Kidney (tissue), 14 donors: Measurements from ENCODE around the gene P3H3. TPM values are rescaled to one million over a fixed set of nuclear protein-coding genes. Genes with fewer than 3 reads are reported as not detected.
A peak's percentile ranks its signal among the peaks of the same experiment; 100 is the strongest.

Experiments
- DNase-seq, 5 donors: peaks; one replicate each; pipeline ENCODE4 v3.0.0-alpha.2; 2013 to 2020
- FAIRE-seq: peaks from 2 replicates; lab custom pipeline; 2012; peaks lifted over from hg19 to GRCh38; lab: Jason Lieb, UNC
- H3K27ac ChIP-seq, 2 donors: one replicate each; pipeline ENCODE4 v1.7.0; 2013; ENCODE audit warnings: low read depth in 2 of 2, low read length in 2 of 2, inconsistent platforms in 1 of 2
- H3K27me3 ChIP-seq: one replicate; pipeline ENCODE4 v1.7.1; 2013; ENCODE audit warnings: low read length, inconsistent platforms; ENCODE audit not compliant: control insufficient read depth, insufficient read depth
- H3K36me3 ChIP-seq, 3 donors: one replicate each; pipeline versions ENCODE4 v1.7.0 to v1.7.1; 2013; ENCODE audit warnings: low read length in 3 of 3, control low read depth in 1 of 3, inconsistent platforms in 1 of 3; ENCODE audit not compliant: insufficient read depth in 3 of 3, control insufficient read depth in 2 of 3
- H3K4me1 ChIP-seq, 3 donors: one replicate each; pipeline versions ENCODE4 v1.7.0 to v1.7.1; 2013; ENCODE audit warnings: low read length in 3 of 3, inconsistent platforms in 1 of 3, low read depth in 1 of 3; ENCODE audit not compliant: control insufficient read depth in 2 of 3, insufficient read depth in 2 of 3
- H3K4me3 ChIP-seq, 3 donors: one replicate each; pipeline versions ENCODE4 v1.7.0 to v1.8.1; 2013; ENCODE audit warnings: low read length in 3 of 3, control low read depth in 1 of 3, inconsistent platforms in 1 of 3
- H3K9ac ChIP-seq, 3 donors: one replicate each; pipeline versions ENCODE4 v1.7.0 to v1.7.1; 2013; ENCODE audit warnings: low read length in 3 of 3, control low read depth in 1 of 3, inconsistent platforms in 1 of 3
- H3K9me3 ChIP-seq, 3 donors: one replicate each; pipeline versions ENCODE4 v1.7.0 to v1.7.1; 2013; ENCODE audit warnings: low read length in 3 of 3, control low read depth in 1 of 3, inconsistent platforms in 1 of 3; ENCODE audit not compliant: control insufficient read depth in 2 of 3, insufficient read depth in 1 of 3
- intact Hi-C: fragments of 100-400 bp; cut with DNase I; formaldehyde crosslinking; loops from one replicate; pipeline ENCODE4 v1.11.1; 2022
- polyA plus RNA-seq: library from polyadenylated mRNA; stranded (reverse); fragments of 350-450 nt; fragmentation: Illumina TruSeq; extraction: RNeasy Lipid Tissue Mini Kit (QIAGEN cat#74804); gene quantifications from one replicate; pipeline ENCODE4 v1.2.3, GENCODE V29; 2014; ENCODE audit warnings: low read depth, low replicate concordance; ENCODE audit not compliant: insufficient read depth
- total RNA-seq: library from RNA; stranded (reverse); fragmentation: NEBNext Ultra II Directional; extraction: Animal tissue kit (Norgen Biotek cat#: 25700); gene quantifications from one replicate; pipeline ENCODE4 v1.2.1, GENCODE V29; 2021
- TF ChIP-seq, protein P1 (sequence below): IDR thresholded peaks from 3 replicates; pipeline ENCODE4 v1.5.1; 2012; ENCODE audit warnings: mild to moderate bottlenecking, moderate library complexity, borderline replicate concordance; ENCODE audit not compliant: insufficient read depth; ENCODE audit errors: extremely low read depth
- donor health status: control.
- donor health status: control.
- donor health status: control.
- donor health status: control.
- donor health status: control.
- donor health status: DM: yes; HTN: yes; CAD: no.
- donor health status: Normal renal cell carcinoma (clear cell type).

Gene P3H3
- total and polyA plus RNA-seq, 2 donors from 2014 or later = 17.0 to 18.5 TPM

DNA sequence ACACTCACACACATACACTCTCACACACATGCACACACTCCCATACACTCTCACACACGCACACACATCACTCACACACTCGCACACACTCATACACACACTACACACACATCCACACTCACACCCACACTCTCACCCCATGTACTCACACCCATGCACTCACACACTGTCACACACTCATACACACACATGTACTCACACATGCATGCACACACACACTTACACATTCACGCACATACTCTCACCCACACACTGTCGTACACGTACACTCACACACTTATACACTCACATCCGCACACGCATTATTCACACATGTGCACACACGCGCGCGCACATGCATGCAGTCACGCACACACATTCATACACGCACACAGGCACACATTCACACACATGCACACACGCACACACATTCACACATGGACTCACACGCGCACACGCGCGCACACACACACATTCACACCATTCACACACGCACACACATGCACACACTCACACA lies 10.5 kb upstream of the P3H3 start:
- no peak overlapping the region for H3K27ac ChIP-seq
- peak overlapping the region in 1 of 3 donors; percentile 4 for H3K9ac ChIP-seq
- intact Hi-C loops = no loop called here
- H3K36me3 ChIP-seq = peaks cover 0 to 3% (median 0%) of the 10 kb centered on the region in 3 donors
- TF ChIP-seq, protein P1, sequence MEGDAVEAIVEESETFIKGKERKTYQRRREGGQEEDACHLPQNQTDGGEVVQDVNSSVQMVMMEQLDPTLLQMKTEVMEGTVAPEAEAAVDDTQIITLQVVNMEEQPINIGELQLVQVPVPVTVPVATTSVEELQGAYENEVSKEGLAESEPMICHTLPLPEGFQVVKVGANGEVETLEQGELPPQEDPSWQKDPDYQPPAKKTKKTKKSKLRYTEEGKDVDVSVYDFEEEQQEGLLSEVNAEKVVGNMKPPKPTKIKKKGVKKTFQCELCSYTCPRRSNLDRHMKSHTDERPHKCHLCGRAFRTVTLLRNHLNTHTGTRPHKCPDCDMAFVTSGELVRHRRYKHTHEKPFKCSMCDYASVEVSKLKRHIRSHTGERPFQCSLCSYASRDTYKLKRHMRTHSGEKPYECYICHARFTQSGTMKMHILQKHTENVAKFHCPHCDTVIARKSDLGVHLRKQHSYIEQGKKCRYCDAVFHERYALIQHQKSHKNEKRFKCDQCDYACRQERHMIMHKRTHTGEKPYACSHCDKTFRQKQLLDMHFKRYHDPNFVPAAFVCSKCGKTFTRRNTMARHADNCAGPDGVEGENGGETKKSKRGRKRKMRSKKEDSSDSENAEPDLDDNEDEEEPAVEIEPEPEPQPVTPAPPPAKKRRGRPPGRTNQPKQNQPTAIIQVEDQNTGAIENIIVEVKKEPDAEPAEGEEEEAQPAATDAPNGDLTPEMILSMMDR = no peak
- peaks cover 0 to 2% (median 0%) of the 10 kb centered on the region in 3 donors for H3K9me3 ChIP-seq
- FAIRE-seq (no peak), DNase-seq (no peak)
- peaks cover 0 to 12% (median 8%) of the 10 kb centered on the region in 3 donors for H3K4me1 ChIP-seq
- no peaks in the 10 kb centered on the region for H3K27me3 ChIP-seq
- H3K4me3 ChIP-seq = peak overlapping the region in 1 of 3 donors; percentile 13

DNA sequence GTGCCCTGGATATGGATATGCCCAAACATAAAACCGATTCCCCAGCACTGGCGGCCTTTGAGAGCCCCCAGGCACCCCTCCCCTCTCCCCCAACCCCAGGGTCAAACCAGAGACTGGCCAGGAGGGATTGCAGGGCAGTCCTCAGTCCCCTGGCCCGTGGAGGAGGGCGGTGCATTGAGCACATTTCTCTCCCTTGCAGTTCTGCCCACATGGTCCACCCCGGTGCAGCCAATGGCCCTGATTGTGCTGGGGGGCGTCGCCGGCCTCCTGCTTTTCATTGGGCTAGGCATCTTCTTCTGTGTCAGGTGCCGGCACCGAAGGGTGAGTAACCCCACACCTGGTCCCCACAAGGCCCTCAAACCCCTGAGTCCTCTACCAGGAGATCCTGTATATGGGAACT lies 10.0 kb upstream of the P3H3 start:
- Histone ChIP-seq H3K9ac (no peak overlapping the region), H3K36me3 (peaks cover 0 to 3% (median 0%) of the 10 kb centered on the region in 3 donors), H3K4me3 (no peak overlapping the region), H3K9me3 (peaks cover 0 to 2% (median 0%) of the 10 kb centered on the region in 3 donors), H3K27me3 (no peaks in the 10 kb centered on the region), H3K4me1 (peaks cover 0 to 12% (median 8%) of the 10 kb centered on the region in 3 donors), H3K27ac (no peak overlapping the region)
- DNase-seq (peak in 4 of 5 donors; percentile 71 to 83 (median 75)), FAIRE-seq (no peak)
- intact Hi-C loops = no loop called here
- TF ChIP-seq, protein P1 = no peak

DNA sequence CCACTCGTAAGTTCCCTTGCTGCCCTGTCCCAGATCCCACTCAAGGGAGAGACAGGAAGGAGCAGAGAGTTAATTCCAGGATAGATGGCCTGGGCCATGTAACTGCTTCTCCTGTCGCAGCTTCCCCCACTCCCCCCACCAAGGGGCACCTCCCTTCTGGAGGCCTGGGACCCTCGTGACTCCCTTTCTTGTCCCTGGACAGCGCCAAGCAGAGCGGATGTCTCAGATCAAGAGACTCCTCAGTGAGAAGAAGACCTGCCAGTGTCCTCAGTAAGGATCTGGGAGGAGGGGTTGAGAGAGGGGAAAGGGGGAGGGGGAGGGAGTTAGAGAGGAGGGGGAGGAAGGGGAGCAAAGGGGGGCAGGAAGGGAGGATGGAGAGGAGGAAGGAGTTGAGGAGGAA lies 9.6 kb upstream of the P3H3 start:
- intact Hi-C loops = no loop called here
- TF ChIP-seq, protein P1 = no peak
- no peak overlapping the region for H3K9ac ChIP-seq
- H3K27ac ChIP-seq = no peak overlapping the region
- H3K4me3 ChIP-seq = no peak overlapping the region
- DNase-seq = peak in 2 of 5 donors; percentile 33 to 63
- H3K9me3 ChIP-seq = peaks cover 0 to 2% (median 0%) of the 10 kb centered on the region in 3 donors
- FAIRE-seq = no peak
- no peaks in the 10 kb centered on the region for H3K27me3 ChIP-seq
- H3K36me3 ChIP-seq = peaks cover 0 to 3% (median 0%) of the 10 kb centered on the region in 3 donors
- H3K4me1 ChIP-seq = peaks cover 0 to 12% (median 8%) of the 10 kb centered on the region in 3 donors
